Kidney (tissue), 14 donors: ENCODE results near the gene OTOG. TPM values are rescaled to one million over a fixed set of nuclear protein-coding genes. Genes with fewer than 3 reads are reported as not detected.
A peak's percentile ranks its signal among the peaks of the same experiment; 100 is the strongest.

Experiments used
- DNase-seq, 5 donors: peaks; one replicate each; pipeline ENCODE4 v3.0.0-alpha.2; 2013 to 2020
- FAIRE-seq: peaks from 2 replicates; lab custom pipeline; 2012; peaks lifted over from hg19 to GRCh38; lab: Jason Lieb, UNC
- H3K27ac ChIP-seq, 2 donors: one replicate each; pipeline ENCODE4 v1.7.0; 2013; ENCODE audit warnings: low read depth in 2 of 2, low read length in 2 of 2, inconsistent platforms in 1 of 2
- H3K27me3 ChIP-seq: one replicate; pipeline ENCODE4 v1.7.1; 2013; ENCODE audit warnings: low read length, inconsistent platforms; ENCODE audit not compliant: control insufficient read depth, insufficient read depth
- H3K36me3 ChIP-seq, 3 donors: one replicate each; pipeline versions ENCODE4 v1.7.0 to v1.7.1; 2013; ENCODE audit warnings: low read length in 3 of 3, control low read depth in 1 of 3, inconsistent platforms in 1 of 3; ENCODE audit not compliant: insufficient read depth in 3 of 3, control insufficient read depth in 2 of 3
- H3K4me1 ChIP-seq, 3 donors: one replicate each; pipeline versions ENCODE4 v1.7.0 to v1.7.1; 2013; ENCODE audit warnings: low read length in 3 of 3, inconsistent platforms in 1 of 3, low read depth in 1 of 3; ENCODE audit not compliant: control insufficient read depth in 2 of 3, insufficient read depth in 2 of 3
- H3K4me3 ChIP-seq, 3 donors: one replicate each; pipeline versions ENCODE4 v1.7.0 to v1.8.1; 2013; ENCODE audit warnings: low read length in 3 of 3, control low read depth in 1 of 3, inconsistent platforms in 1 of 3
- H3K9ac ChIP-seq, 3 donors: one replicate each; pipeline versions ENCODE4 v1.7.0 to v1.7.1; 2013; ENCODE audit warnings: low read length in 3 of 3, control low read depth in 1 of 3, inconsistent platforms in 1 of 3
- H3K9me3 ChIP-seq, 3 donors: one replicate each; pipeline versions ENCODE4 v1.7.0 to v1.7.1; 2013; ENCODE audit warnings: low read length in 3 of 3, control low read depth in 1 of 3, inconsistent platforms in 1 of 3; ENCODE audit not compliant: control insufficient read depth in 2 of 3, insufficient read depth in 1 of 3
- intact Hi-C: fragments of 100-400 bp; cut with DNase I; formaldehyde crosslinking; loops from one replicate; pipeline ENCODE4 v1.11.1; 2022
- polyA plus RNA-seq: library from polyadenylated mRNA; stranded (reverse); fragments of 350-450 nt; fragmentation: Illumina TruSeq; extraction: RNeasy Lipid Tissue Mini Kit (QIAGEN cat#74804); gene quantifications from one replicate; pipeline ENCODE4 v1.2.3, GENCODE V29; 2014; ENCODE audit warnings: low read depth, low replicate concordance; ENCODE audit not compliant: insufficient read depth
- total RNA-seq: library from RNA; stranded (reverse); fragmentation: NEBNext Ultra II Directional; extraction: Animal tissue kit (Norgen Biotek cat#: 25700); gene quantifications from one replicate; pipeline ENCODE4 v1.2.1, GENCODE V29; 2021
- TF ChIP-seq, protein P1 (sequence below): IDR thresholded peaks from 3 replicates; pipeline ENCODE4 v1.5.1; 2012; ENCODE audit warnings: mild to moderate bottlenecking, moderate library complexity, borderline replicate concordance; ENCODE audit not compliant: insufficient read depth; ENCODE audit errors: extremely low read depth
- donor health status: control.
- donor health status: control.
- donor health status: control.
- donor health status: control.
- donor health status: control.
- donor health status: DM: yes; HTN: yes; CAD: no.
- donor health status: Normal renal cell carcinoma (clear cell type).

OTOG gene
- total and polyA plus RNA-seq, 2 donors from 2014 or later = 0.06 TPM; not detected in 1

DNA sequence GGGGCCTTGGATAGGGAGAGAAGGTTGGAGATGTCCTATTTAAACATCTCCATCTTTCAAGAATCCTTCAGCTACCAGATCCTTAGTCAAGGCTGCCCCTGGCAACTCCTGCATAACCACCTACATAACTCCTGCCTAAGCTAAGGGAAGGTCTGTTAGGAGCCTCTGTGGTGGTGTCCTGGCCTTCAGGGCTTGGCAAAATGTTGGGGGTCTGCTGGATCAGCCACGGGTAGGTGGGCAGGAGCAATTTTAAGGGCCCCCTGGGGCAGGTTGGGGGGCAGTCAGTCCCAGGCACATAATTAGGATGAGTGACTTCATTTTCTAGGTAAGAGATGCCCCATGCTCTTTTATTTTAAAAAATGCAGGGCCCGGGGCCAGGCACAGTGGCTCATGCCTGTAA, 28.7 kb upstream of the OTOG start:
- FAIRE-seq = no peak
- intact Hi-C loops = no loop called here
- no peak overlapping the region for H3K9ac ChIP-seq

DNA sequence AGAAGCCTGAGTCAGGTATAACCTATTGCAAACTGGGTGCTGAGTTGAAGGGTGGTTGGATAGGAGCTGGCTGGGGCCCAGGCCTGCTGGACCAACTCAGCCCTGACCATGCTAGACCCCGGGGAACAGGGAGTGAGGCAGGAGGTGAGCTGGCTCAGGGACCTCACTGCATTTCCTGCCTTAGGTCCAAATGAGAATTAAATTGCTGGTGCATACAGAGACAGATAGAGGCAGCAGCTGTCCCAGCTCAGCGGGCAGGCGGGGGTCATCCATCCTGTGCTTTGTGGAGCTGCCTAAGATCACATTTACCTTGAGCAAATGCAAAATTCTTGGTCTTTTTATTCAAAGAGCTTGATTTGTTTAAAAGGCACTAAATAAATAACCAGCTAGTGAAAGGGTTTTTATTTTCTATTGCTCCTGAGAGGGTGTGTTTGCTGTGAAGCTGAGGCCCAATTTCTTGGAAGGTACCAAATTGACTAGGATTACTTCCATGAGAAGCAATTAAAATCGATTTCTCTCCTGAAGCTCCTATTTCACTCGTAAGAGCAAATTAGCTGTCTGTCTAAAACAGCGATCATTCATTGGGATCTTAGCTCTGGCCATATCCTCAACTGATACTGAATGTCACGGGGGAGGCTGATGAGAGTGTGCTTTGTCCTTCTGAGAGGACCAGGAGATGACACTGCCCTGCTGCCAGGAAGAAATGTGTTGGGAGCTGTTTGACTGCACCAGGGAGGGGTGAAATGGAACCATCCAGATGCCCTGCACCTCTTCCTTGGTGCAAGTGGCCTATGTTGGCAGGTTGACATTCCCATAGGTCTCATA, 27.8 kb upstream of the OTOG start:
- no peak overlapping the region for H3K27ac ChIP-seq
- FAIRE-seq (no peak), DNase-seq (peak in 4 of 5 donors; percentile 29 to 46 (median 38))
- intact Hi-C loops = no loop called here
- H3K9me3 ChIP-seq = no peaks in the 10 kb centered on the region
- H3K36me3 ChIP-seq = peaks cover 0 to 31% (median 2%) of the 10 kb centered on the region in 3 donors
- TF ChIP-seq, protein P1, sequence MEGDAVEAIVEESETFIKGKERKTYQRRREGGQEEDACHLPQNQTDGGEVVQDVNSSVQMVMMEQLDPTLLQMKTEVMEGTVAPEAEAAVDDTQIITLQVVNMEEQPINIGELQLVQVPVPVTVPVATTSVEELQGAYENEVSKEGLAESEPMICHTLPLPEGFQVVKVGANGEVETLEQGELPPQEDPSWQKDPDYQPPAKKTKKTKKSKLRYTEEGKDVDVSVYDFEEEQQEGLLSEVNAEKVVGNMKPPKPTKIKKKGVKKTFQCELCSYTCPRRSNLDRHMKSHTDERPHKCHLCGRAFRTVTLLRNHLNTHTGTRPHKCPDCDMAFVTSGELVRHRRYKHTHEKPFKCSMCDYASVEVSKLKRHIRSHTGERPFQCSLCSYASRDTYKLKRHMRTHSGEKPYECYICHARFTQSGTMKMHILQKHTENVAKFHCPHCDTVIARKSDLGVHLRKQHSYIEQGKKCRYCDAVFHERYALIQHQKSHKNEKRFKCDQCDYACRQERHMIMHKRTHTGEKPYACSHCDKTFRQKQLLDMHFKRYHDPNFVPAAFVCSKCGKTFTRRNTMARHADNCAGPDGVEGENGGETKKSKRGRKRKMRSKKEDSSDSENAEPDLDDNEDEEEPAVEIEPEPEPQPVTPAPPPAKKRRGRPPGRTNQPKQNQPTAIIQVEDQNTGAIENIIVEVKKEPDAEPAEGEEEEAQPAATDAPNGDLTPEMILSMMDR = no peak
- H3K9ac ChIP-seq = no peak overlapping the region
- peaks cover 0 to 9% (median 3%) of the 10 kb centered on the region in 3 donors for H3K4me1 ChIP-seq
- H3K27me3 ChIP-seq = no peaks in the 10 kb centered on the region
- H3K4me3 ChIP-seq = no peak overlapping the region

More for the DNA sequence above, 28.7 kb upstream of the OTOG start:
- H3K27me3 ChIP-seq = no peaks in the 10 kb centered on the region
- H3K9me3 ChIP-seq = no peaks in the 10 kb centered on the region
- TF ChIP-seq, protein P1 = no peak
- H3K27ac ChIP-seq = no peak overlapping the region
- no peak overlapping the region for H3K4me3 ChIP-seq
- peaks cover 0 to 9% (median 3%) of the 10 kb centered on the region in 3 donors for H3K4me1 ChIP-seq
- H3K36me3 ChIP-seq = peaks cover 0 to 31% (median 2%) of the 10 kb centered on the region in 3 donors
- DNase-seq = peak in 1 of 5 donors; percentile 12

- TF ChIP-seq, protein P1 = no peak
- peak in 1 of 5 donors; percentile 57 for DNase-seq
Observed at GRCh38 chr11:17521106-17521900, 25.8 kb upstream of the OTOG start.

More at GRCh38 chr11:17521106-17521900, 25.8 kb upstream of the OTOG start:
- Histone ChIP-seq H3K27me3 (no peaks in the 10 kb centered on the region), H3K27ac (no peak overlapping the region), H3K36me3 (peaks cover 0 to 27% (median 2%) of the 10 kb centered on the region in 3 donors), H3K4me3 (no peak overlapping the region), H3K4me1 (peaks cover 0 to 9% (median 5%) of the 10 kb centered on the region in 3 donors), H3K9ac (no peak overlapping the region), H3K9me3 (no peaks in the 10 kb centered on the region)
- no peak for FAIRE-seq
- intact Hi-C loops = no loop called here
